Measurements from ENCODE around the gene PRKAR2B. TPM values are rescaled to one million over a fixed set of nuclear protein-coding genes. Genes with fewer than 3 reads are reported as not detected.
A peak's percentile ranks its signal among the peaks of the same experiment; 100 is the strongest.

The PRKAR2B gene
- total RNA-seq, 2 donors from 2014 or later = 3.9 to 5.3 TPM

DNA sequence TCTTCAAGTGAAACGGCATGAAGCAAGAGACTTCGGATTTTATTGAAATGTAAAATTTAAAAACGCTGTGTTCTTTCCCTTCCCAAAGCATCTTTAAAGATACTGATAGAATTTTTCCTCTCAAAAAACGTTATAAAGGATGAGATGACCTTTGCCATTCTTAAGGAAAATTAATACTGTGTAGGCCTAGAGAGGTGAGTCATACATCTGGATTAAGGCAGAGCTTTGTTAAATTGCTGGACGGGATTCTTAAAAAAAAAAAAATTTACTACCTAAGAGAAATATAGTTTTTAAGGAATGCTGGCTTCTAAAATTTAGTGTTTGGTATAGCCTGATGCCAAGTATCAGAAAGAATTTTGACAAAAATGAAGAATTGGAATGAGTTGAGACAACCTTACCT, 118.0 kb downstream of the PRKAR2B start:
- ATAC-seq (ENCODE audit: insufficient number of reproducible peaks, low FRiP score, low read depth) = no peak
- no peaks in the 10 kb centered on the region for H3K9me3 ChIP-seq
- H3K4me3 ChIP-seq = no peak overlapping the region
- no peak for TF ChIP-seq CTCF (IDR thresholded peaks at IDR 0.05)
- H3K27me3 ChIP-seq (replicated peaks; ENCODE audit: insufficient read depth) = no peaks in the 10 kb centered on the region
- no peaks in the 10 kb centered on the region for H3K4me1 ChIP-seq (ENCODE audit: control insufficient read depth in 1 of 2, low read depth in 2 of 2)
- no peak for DNase-seq (ENCODE audit: low spot score)
- H3K27ac ChIP-seq = no peak overlapping the region
- no peaks in the 10 kb centered on the region for H3K36me3 ChIP-seq

DNA sequence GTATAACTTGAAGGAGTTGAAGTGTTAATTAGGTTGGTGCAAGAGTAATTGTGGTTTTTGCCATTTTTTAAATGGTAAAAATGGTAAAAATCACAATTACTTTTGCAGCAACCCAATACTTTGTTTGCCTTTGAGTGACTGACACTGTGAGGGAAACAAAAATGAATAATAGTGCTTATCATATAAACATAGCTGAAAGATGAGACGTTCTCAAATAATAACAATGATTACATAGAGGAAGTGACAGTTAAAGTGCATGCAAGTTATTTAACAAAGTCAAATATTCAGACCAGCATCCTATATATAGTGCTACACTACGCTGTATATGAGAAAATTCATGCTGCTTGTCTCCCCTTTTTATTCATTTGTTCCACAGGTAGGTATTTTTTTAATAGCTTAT, 119.6 kb downstream of the PRKAR2B start:
- Histone ChIP-seq H3K27me3 (replicated peaks; ENCODE audit: insufficient read depth) (no peaks in the 10 kb centered on the region), H3K9me3 (no peaks in the 10 kb centered on the region), H3K36me3 (no peaks in the 10 kb centered on the region), H3K4me1 (ENCODE audit: control insufficient read depth in 1 of 2, low read depth in 2 of 2) (no peaks in the 10 kb centered on the region), H3K27ac (no peak overlapping the region), H3K4me3 (no peak overlapping the region)
- no peak for TF ChIP-seq CTCF (IDR thresholded peaks at IDR 0.05)
- no peak for ATAC-seq (ENCODE audit: insufficient number of reproducible peaks, low FRiP score, low read depth)
- DNase-seq (ENCODE audit: low spot score) = no peak

DNA sequence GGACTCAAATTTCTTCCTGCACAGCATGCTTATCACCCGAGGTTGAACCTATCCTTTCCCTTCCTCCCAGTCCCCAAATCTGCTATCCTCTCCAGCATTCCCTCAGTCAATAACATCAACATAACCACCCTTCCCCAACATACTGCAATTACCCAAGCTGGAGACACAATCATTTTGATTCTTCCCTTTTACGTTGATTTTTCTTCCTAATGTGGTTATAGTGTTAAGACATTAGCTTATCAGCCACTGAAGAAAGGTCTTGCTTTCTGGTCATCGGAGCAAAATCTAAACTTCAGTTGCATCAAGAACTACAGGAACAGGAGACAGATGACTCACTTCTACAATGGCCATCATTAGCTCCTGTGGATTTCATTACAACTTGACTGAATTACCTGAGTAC, 120.8 kb downstream of the PRKAR2B start:
- no peak for TF ChIP-seq CTCF (IDR thresholded peaks at IDR 0.05)
- DNase-seq (ENCODE audit: low spot score) (no peak), ATAC-seq (ENCODE audit: insufficient number of reproducible peaks, low FRiP score, low read depth) (no peak)
- H3K27me3 ChIP-seq (replicated peaks; ENCODE audit: insufficient read depth) = no peaks in the 10 kb centered on the region
- no peaks in the 10 kb centered on the region for H3K9me3 ChIP-seq
- peaks cover under 1 to 1% of the 10 kb centered on the region in 2 donors for H3K4me1 ChIP-seq (ENCODE audit: control insufficient read depth in 1 of 2, low read depth in 2 of 2)
- no peaks in the 10 kb centered on the region for H3K36me3 ChIP-seq
- no peak overlapping the region for H3K4me3 ChIP-seq
- H3K27ac ChIP-seq = no peak overlapping the region

DNA sequence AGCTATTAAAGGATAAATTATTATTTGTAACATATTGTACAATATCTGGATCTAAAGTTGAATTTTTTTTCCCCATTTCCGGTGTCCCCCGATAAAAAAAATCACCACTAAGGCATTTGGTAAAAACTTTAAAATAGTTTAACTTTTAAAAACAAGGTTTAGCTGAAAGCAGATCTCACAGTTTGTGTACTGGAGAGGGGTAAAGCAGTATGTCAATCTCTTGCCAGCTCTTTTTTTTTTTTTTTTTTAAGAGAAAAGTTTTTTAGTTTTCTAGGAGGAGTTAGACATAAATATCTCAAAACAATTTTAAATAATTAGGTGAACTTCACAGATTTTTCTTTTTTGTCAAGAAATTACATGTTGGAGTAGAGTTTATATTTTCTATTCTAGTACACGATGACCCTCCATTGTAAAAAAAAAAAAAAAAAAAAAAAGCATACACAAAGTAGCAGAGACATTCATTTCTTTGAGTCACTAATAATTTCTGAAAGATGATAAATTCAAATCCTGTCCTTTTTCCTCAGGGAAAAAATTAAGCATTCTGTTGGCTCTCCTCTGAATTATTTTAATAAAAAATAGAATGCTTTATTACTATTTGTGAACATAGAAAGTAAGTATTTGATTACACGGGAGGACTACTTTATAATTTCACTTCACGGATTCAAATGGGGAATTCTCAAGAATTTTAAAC, 122.4 kb downstream of the PRKAR2B start:
- Histone ChIP-seq H3K9me3 (no peaks in the 10 kb centered on the region), H3K4me3 (peak overlapping the region; percentile 74), H3K36me3 (no peaks in the 10 kb centered on the region), H3K27ac (peak overlapping the region; percentile 93 to 98), H3K27me3 (replicated peaks; ENCODE audit: insufficient read depth) (no peaks in the 10 kb centered on the region), H3K4me1 (ENCODE audit: control insufficient read depth in 1 of 2, low read depth in 2 of 2) (peaks cover 12 to 13% of the 10 kb centered on the region in 2 donors)
- no peak for DNase-seq (ENCODE audit: low spot score)
- ATAC-seq (ENCODE audit: insufficient number of reproducible peaks, low FRiP score, low read depth) = no peak
- TF ChIP-seq CTCF (IDR thresholded peaks at IDR 0.05) = no peak

DNA sequence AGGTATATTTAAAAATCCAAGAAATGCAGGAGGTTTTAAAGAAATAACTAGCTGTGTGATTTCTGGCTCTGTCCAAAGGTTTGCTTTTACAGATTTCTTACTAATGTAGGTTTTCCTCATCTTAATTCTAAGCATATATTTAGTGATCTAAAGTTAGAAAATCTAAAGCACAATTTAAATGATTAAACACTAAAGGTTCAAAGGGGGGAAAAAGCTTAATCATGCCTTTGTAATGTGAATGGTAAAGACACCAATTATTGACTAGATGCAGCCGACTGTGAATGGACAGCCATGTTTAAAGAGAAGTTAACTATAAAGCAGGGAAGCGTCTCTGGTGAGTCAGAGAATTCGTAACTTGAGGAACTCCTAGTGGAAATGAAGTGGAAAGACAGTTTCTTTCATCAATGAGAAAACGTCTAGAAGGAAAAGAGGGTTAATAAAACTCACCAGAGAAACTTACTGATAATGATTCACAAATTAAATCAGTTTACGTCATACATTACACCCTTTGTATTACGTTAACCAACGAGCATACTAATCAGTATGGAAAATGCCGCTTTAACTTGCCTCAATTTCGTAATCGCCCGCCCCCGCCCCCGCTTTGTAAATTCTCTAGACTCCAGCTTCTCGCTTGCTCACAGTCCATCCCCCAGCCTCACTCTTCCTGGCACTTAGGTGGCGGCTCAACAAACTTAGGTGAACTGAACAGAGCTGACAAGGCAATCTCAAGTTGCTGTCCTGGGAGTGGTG, 123.2 kb downstream of the PRKAR2B start:
- Histone ChIP-seq H3K4me1 (ENCODE audit: control insufficient read depth in 1 of 2, low read depth in 2 of 2) (peaks cover 13 to 18% of the 10 kb centered on the region in 2 donors), H3K36me3 (no peaks in the 10 kb centered on the region), H3K9me3 (no peaks in the 10 kb centered on the region), H3K27ac (peak overlapping the region; percentile 93 to 98), H3K4me3 (peak overlapping the region; percentile 74), H3K27me3 (replicated peaks; ENCODE audit: insufficient read depth) (no peaks in the 10 kb centered on the region)
- ATAC-seq (ENCODE audit: insufficient number of reproducible peaks, low FRiP score, low read depth) (peak; percentile 13), DNase-seq (ENCODE audit: low spot score) (peak; percentile 41)
- peak; percentile 58 for TF ChIP-seq CTCF (IDR thresholded peaks at IDR 0.05)
